HG03103 (cell line): ENCODE measurements around the gene KIF5A.
"Not testable (repeated sequence)": the region's sequence is repeated elsewhere in the genome, so short reads cannot be mapped to it uniquely, and the experiment has no call there.

Source experiments
- ATAC-seq: cut with Tn5 transposase; IDR thresholded peaks from one replicate; pipeline ENCODE4 v1.9.1; 2021; ENCODE audit warnings: low read depth; ENCODE audit not compliant: unreplicated experiment

KIF5A gene

DNA sequence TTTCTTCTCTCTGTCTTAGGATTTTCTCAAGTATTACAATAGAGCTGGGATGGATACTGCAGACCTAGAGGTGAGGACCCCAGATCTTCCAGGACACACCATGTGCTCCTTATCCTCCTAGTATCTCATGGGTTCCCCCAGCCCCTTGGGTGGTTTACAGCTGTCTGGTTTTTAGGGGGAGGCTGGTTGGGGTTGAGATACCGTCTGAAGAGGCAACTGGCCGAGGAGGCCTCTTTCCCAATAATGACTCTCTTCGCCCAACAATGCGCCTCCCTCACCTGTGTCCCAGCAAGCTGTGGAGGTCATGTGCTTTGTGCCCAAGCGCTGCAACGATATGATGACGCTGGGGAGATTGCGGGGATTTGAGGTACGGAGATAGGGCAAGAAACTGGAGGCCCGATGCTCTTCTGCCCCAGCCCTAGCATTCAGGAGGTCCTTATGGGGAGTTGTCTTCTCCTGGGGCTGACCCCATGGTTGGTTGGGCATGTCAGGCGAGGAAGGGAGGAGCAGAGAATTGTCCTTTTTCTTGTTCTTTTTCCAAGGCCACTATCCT, 65.2 kb downstream of the KIF5A start:
- ATAC-seq = no peak

DNA sequence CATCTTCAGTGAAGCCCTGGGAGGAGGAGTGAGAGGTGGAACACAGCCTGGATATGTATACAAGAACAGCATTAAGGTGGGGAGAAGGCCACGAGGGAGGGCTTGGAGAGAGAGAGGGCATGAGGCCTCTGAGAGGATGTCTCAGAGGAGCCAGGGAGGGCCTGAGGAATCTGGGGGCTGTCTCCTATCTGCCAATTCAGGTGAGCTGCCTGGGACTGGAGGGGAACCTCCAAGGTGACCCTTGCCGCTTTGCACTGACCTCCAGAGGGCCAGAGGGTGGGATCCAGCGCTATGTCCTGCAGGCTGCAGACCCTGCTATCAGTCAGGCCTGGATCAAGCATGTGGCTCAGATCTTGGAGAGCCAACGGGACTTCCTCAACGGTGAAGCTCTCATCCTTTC, 65.8 kb downstream of the KIF5A start:
- no peak for ATAC-seq

DNA sequence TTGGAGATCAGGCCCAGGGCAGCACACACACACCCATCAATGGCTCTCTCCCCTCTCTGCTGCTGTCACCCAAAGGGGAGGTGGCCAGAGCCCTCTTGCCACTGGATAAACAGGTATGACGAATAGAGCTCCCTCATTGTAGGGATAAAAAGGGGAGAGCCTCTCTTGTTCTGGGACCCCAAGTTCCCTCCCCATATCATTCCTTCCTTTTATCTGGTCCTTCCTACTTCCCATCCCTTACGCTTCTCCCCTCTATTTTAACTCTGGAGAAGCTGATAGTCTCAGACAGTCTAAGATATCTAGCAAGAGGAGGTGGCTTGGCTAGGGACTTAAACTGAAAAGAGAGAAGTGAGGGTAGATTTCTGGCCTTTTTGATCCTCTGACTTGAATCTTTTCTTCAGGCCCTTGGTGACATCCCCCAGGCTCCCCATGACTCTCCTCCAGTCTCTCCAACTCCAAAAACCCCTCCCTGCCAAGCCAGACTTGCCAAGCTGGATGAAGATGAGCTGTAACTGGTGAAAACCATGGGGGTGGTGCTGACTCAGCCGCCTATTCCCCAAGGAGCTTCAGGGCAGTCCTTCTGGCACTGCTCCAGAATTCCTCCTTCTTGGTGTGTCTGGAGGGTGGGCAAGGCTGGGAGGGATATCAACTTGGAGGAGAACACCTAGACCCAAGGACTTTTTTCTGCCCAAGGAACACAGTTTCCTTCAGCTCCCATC, 66.7 kb downstream of the KIF5A start:
- ATAC-seq = no peak

DNA sequence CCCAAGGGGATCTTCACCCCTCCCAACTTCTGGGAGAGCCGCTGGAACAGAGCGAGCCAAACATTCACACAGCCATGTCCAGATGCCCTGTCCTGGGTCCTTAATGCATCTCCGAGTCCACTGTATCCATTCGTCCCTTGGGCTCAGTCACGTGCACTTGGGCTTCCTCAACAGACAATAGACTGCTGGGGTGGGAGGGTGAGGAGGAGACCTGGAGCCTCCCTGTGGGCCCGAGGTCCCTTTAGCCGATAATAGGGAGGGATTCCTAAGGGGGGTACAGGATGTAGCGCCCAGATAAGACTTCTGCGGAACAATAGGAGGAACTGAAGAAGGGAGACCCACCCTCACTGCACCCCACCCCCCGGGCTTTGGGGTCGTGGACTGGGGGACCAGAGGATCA, 68.1 kb downstream of the KIF5A start:
- no peak for ATAC-seq

DNA sequence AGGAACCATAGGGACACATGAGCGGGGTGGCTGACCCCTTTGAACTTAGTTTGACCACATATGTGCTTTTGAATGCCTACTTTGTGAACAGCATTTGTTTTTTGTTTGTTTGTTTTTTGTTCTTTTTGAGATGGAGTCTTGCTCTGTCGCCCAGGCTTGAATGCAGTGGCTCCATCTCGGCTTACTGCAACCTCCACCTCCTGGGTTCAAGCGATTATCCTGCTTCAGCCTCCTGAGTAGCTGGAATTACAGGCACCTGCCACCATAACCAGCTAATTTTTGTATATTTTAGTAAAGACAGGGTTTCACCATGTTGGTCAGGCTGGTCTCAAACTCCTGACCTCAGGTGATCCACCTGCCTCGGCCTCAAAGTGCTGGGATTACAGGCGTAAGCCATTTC, 68.6 kb downstream of the KIF5A start:
- ATAC-seq = not testable (repeated sequence)

DNA sequence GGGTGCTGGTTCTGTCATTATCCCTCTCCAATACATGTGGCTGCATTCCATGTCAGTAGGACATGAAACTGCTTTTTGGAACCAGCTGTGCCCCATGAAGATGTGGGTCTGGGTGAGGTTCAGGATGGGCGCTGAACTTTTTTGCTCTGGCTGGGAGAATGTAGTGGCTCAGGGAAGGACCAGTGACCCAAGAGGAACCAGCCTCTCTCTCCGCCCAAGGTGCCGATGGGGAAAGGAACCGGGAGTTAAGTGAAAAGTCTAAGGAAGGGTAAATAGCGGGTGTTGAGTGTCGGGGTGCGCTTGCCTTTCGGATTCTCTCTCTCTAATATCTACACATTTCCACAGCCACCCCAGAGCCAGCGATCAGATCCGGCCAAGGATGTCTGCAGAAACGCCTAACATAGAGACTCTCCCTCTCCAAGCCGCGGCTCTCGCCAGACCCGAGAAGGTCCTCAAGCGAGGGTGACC, 69.2 kb downstream of the KIF5A start:
- ATAC-seq = no peak

DNA sequence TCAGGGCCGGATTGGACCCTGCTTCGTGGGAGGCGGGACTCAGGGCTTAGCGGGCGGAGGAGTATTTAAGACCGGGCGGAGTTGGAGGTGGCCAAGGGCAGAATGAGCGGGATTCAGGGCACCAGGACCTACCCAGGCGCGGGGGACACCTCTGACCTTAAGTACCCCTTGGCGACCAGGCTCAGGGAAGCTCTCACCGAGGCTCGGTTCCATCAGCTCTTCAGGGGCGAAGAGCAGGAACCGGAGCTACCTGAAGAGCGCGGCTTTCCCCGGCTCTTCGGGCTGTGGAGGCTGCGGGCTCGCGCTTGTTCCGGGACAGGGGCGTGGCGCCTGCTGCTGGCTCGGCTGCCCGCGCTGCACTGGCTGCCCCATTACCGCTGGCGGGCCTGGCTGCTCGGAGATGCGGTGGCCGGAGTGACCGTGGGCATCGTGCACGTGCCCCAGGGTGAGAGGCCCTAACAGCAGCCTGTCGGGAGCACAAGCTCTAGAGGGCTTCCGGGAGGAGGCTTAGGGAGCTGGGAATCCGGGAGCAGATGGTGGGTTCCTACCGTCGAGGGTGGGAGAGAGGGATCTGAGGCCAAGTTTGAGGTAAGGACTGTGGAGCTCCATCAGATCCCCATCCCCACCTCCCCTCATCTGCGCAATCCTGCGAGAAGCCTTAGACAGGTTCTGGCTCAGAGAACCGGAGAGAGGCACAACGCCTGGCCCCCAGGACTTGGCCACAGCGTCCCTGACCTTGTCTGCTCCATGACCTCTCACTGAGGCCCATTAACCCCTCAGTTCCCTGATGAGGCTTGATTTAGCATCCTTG, 69.8 kb downstream of the KIF5A start:
- ATAC-seq = no peak

DNA sequence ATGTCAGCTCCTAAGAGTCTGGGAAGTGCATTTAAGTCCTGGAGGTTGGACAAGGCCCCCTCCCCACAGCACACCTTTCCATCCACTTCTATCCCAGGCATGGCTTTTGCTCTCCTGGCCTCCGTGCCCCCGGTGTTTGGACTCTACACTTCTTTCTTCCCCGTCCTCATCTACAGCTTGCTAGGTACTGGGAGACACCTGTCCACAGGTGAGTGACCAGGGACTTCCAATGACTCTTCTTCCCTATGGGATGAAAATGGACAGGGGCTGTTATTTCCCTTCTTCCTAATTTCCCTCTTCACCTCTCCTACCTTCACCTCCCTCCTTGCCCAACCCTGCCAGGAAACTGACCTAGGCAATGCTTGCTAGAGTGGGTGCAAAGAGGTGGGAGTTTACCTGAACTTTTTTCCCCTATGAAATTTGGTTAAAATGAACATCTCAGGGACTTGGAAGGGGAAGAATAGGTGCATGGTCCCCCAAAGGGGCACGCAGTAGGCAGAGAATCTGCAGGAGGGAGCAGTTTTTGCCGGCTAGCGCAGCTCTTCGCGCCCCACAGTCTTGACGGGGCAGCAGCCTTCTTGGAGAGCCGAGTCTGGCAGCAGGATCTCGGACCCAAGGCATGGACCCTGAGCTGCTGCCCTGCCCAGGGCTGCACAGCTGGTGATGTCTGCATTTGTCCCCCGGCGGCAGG, 70.5 kb downstream of the KIF5A start:
- ATAC-seq = no peak

DNA sequence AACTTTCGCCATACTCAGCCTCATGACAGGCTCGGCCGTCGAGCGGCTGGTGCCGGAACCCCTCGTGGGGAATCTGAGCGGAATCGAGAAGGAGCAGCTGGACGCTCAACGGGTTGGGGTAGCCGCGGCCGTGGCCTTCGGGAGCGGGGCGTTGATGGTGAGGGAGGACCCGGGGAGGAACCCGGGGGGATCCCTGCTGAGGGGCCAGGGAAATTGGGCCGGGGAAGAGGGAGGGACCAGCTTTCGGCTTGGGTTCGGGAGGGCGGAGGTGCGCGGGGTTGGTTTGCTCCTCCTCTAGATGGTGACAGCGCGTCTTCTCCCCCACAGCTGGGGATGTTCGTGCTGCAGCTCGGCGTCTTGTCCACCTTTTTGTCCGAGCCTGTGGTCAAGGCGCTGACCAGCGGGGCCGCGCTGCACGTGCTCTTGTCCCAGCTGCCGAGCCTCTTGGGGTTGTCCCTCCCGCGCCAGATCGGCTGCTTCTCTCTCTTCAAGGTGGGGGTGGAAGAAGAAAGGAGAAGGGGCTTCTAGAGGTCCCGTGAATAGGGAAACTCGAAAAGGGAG, 71.2 kb downstream of the KIF5A start:
- ATAC-seq = no peak

DNA sequence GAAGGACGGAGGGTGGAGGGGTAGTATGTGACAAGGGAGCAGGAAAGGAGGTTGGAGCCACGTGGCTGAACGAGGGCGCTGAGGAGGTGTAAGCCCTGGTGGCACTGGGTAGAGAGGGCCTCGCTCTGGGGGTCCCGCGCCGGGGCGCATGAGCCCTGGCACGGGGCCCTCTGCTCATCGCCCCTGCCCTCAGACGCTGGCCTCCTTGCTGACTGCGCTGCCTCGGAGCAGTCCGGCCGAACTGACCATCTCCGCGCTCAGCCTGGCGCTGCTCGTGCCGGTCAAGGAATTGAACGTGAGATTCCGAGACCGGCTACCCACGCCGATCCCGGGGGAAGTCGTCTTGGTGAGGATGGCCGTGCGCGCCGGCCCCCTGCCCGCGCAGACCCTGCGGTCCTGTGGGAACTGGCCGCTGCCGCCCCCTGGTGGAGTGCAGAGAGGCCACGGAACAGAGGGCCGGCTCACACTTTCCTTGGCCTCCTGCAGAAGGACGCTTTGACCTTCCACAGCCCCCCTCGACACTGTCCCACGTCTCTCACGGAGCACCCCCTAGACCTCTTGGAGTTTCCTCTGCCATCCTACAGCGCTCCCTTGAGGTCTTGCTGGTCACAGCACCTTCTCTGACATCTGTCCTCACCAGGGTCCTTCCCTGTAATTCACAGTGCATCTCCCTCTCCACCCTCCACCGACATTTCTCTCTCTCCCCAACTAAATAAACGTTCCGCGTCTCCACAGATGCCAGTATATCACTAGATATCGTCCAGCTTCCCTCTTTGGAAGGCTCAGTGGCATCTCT, 71.9 kb downstream of the KIF5A start:
- no peak for ATAC-seq

DNA sequence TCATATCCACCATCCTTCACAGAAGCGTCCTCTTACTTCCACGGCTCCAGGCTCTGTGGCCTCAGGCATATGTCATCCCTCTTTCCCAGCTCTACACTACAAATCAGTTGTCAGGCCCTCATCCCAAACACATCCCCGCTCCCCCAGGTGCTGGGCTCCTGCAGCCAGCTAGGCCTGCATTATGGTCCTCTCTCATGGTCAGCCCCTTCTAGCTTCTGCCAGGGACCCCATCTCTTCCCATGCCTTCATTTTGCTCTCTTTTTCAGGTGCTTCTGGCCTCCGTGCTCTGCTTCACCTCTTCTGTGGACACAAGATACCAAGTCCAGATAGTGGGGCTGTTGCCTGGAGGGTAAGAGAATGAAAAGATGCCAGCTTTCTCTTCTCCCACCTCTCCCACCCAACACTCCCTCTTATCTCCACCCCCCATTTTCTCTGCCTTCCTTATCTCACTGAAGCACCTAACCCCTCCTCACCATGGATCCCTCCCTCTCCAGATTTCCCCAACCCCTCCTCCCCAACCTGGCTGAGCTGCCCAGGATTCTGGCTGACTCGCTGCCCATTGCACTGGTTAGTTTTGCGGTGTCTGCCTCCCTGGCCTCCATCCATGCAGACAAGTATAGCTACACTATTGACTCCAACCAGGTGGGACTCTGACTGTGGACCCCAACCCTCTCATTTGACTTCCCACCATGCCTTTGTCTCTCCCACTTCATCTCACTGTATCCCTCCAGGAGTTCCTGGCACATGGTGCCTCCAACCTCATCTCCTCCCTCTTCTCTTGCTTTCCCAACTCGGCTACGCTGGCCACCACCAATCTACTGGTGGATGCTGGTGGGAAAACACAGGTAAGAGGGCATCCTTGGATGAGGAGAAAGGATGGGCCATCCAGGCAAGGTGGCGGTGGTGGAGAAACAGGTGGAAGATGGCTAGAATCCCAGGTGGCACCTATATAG, 72.7 kb downstream of the KIF5A start:
- no peak for ATAC-seq

DNA sequence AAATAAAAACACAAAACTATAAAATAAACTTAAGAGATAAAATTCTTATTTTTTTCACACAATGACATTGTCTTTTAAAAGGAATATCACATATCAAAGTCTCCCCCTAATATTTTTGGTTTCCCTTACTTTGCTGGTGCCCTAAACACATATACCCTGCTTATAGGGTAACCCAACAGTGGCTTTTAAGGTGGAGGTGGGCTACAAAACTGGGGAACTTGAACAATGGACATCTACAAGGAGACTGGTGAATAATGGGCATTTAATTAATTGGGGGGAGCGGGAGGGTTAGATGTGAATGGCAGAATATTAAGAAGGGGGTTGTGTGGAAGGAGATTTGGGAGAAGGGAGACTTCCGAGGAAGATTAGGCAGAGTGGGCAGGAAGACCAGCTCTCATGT, 73.5 kb downstream of the KIF5A start:
- ATAC-seq = no peak

DNA sequence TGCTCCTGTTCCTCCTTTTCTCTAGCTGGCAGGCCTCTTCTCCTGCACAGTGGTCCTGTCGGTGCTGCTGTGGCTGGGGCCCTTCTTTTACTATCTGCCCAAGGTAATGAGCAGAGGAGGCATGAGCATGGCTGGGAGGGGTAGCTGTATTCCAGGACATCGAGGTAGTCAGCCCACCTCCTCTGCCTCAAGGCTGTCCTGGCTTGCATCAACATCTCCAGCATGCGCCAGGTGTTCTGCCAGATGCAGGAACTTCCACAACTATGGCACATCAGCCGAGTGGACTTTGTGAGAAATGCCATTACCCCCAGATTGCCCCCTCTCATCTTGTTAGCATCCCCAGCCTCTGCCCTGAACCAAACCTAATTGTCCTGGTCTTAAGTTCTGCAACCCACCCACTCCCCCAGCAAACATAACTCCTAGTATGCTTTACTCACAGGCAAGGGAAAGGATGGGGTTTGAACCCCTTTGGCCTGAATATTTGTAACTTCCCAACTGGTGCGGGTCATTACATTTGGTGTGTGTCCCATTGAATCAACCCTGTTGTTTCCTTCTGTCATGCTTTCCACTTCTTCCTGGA, 74.1 kb downstream of the KIF5A start:
- ATAC-seq = no peak

DNA sequence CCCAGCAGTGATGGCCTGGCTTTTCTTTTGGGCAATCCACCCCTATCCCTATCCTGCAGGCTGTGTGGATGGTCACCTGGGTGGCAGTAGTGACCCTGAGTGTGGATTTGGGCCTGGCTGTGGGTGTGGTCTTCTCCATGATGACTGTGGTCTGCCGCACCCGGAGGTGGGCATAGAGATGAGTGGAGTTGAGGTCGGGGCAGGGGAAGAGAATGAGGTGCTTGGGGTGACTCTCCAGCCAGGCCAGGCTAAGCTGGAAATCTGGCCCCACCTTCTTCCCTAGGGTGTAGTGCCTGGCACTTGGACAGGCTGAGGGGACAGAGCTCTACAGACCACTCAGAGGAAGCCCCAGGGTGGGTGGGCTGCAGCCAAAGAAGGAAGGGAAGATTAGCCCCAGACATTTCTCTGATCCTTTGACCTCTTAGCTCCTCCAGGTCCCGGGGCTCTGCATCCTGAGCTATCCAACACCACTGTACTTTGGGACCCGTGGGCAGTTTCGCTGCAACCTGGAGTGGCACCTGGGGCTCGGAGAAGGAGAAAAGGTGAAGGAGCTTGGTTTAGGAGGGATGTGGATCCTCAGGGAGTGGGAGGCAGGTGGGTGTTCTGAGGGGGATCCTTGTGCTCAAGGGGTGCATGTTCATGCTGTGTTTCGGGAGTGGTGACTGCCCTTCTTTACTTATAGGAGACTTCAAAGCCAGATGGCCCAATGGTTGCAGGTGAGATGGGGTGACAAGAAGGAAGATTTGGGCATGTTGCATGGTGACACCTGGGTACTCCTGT, 74.8 kb downstream of the KIF5A start:
- no peak for ATAC-seq

DNA sequence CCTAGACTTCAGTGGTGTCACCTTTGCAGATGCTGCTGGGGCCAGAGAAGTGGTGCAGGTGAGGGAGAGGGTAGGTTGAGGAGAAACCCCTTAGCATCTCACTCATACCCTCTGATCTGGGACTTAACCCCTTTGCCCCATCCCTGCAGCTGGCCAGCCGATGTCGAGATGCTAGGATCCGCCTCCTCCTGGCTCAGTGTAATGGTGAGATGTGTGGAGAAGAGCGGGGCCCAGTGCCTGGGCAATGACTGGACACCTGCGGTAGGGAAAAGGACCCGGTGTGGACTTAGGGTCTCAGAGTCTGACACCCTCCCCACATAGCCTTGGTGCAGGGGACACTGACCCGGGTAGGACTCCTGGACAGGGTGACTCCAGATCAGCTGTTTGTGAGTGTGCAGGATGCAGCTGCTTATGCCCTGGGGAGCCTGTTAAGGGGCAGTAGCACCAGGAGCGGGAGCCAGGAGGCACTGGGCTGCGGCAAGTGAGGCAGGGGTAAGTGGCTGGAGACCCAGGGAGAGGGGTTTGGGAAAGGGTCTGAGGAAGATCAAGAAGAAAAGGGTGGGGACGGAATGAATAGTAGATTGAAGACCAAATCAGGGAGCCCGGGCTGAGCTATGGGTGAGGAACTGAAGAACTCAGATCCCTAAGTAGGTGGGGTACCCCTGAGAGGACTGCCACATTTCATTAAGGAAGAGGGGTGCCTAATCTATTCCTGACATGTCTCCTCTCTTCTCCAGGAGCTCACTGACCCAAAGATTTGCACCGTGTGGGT, 75.6 kb downstream of the KIF5A start:
- no peak for ATAC-seq

DNA sequence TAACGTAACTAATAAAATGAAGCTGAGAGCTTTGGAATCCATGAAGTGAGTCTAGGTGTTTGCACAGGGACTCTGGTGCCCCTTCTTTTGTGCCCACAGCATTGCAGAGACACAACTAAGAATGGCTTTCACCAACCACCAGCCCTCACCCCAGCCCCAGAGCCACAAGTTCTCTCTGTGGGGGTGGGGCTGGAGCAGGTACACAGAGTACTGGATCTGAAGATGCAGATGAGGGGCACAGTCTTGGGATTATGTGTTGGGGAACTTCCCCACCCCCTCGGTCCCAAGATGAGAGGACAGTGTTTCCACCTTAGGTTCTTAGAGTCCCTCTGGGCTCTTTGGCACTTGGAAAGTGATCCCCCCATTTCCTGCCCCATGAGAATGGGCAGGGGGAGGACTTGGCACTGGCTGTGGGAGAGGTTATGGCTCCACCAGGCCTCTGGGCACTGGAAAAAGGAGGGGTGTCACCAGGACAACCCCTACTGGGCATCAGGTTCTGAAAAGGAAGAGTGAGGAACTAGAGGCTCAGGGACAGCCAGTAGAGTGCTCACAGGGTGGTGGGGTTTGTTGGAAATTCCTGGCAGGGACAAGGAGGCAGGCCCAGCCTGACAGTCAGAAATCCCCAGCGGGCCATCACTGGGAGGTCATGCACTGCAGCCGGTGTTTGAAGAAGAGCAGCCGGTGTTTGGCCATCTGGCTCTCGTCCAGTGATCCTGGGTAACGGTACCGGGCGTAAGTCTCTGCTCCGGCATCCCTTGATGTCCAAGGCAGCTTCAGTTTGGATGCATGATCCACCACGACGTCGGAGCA, 76.5 kb downstream of the KIF5A start:
- no peak for ATAC-seq
